DMS79 (cell line): Measurements from ENCODE around the gene IL1RL2.

Experiments used
- DNase-seq: peaks from one replicate; lab custom pipeline; 2025; lab: John Stamatoyannopoulos, UW

The IL1RL2 gene

GRCh38 chr2:102267774-102268173 is 81.0 kb downstream of the IL1RL2 start:
- DNase-seq: no peak

- no peak for DNase-seq
Measured at GRCh38 chr2:102268510-102269199, 81.8 kb downstream of the IL1RL2 start.

GRCh38 chr2:102269200-102269524 is 82.3 kb downstream of the IL1RL2 start:
- DNase-seq: no peak

GRCh38 chr2:102271844-102272243 is 85.0 kb downstream of the IL1RL2 start:
- DNase-seq: no peak

GRCh38 chr2:102273619-102274211 is 86.9 kb downstream of the IL1RL2 start:
- no peak for DNase-seq

GRCh38 chr2:102276549-102277201 is 89.9 kb downstream of the IL1RL2 start:
- no peak for DNase-seq

GRCh38 chr2:102277202-102277700 is 90.4 kb downstream of the IL1RL2 start:
- no peak for DNase-seq

GRCh38 chr2:102278720-102279390 is 92.0 kb downstream of the IL1RL2 start:
- DNase-seq: no peak

- DNase-seq: no peak
Measured at GRCh38 chr2:102279391-102279735, 92.5 kb downstream of the IL1RL2 start.

- DNase-seq: no peak
Measured at GRCh38 chr2:102282678-102283091, 95.9 kb downstream of the IL1RL2 start.

- no peak for DNase-seq
Measured at GRCh38 chr2:102283996-102284395, 97.2 kb downstream of the IL1RL2 start.

GRCh38 chr2:102284611-102285010 is 97.8 kb downstream of the IL1RL2 start:
- no peak for DNase-seq

- DNase-seq: no peak
Measured at GRCh38 chr2:102285368-102285767, 98.5 kb downstream of the IL1RL2 start.

GRCh38 chr2:102286041-102286440 is 99.2 kb downstream of the IL1RL2 start:
- no peak for DNase-seq

- no peak for DNase-seq
Measured at GRCh38 chr2:102289129-102289528, 102.3 kb downstream of the IL1RL2 start.
